GM19438 (cell line): Measurements from ENCODE around the gene ZNF462.
"Not testable (repeated sequence)": the region's sequence is repeated elsewhere in the genome, so short reads cannot be mapped to it uniquely, and the experiment has no call there.

ENCODE experiments used
- ATAC-seq: cut with Tn5 transposase; IDR thresholded peaks from one replicate; pipeline ENCODE4 v1.9.1; 2021; ENCODE audit warnings: low read depth; ENCODE audit not compliant: unreplicated experiment

The ZNF462 gene

DNA sequence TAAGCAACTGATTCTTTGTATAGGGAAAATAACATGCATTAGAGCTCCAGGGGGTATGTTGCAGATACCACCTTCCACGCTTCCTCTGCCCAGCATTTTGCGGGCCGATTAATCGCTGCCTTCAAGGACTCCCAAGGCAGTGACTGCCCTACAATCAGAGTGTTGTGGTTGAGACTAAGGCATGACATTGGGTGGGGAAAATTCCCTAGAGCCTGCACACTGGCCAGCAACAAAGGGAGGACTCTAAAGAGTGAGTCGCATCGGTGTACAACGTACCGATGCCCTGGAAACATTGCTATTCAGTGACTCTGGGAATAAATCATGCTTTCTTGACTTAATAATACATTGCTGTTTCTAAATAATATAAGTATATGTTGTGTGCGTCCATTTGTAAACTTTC is 119.7 kb downstream of the ZNF462 start:
- ATAC-seq: no peak

DNA sequence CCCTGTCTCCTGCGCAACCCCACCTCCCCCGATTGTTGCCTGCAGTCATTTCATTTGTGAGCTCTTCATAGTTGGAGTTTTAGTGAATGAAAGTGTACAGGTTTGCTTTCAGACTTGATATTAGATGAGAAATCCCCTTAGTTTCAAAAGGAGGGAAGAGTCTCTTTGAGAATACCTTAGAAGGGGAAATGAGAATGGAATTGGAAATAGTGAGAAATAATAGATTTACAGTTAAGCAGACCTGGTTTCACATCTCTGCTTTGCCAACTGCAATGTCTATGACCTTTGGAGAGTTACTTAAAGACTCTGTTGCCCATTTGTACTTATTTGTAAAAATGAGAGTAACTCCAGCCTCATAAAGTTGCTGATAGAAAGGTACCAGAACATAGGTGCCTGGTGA is 120.4 kb downstream of the ZNF462 start:
- no peak for ATAC-seq

DNA sequence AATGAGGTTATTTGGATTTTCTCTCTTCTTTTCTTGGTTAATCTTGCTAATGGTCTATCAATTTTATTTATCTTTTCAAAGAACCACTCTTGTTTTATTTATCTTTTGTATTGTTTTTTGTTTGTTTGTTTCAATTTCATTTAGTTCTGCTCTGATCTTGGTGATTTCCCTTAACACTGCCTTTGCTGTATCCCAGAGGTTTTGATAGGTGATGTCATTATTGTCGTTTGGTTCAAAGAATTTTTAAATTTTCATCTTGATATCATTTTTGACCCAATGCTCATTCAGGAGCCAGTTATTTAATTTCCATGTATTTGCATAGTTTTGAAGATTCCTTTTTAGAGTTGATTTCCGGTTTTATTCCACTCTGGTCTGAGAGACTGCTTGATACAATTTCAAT is 126.9 kb downstream of the ZNF462 start:
- ATAC-seq: not testable (repeated sequence)

DNA sequence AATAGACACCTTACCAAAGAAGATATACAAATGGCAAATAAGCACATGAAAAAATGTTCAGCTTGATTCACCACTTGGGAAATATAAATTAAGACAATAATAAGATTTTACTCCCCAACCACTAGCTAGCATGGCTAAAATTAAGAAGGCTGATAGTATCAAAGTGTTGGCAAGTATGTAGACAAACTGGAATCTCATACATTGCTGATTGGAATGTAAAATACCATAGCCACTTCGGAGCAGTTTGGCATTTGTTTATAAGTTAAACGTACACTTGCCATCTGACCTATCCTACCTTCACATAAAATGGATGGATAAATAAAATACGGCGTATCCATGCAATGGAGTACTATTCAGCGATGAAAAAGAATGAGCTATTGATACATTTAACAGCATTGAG is 129.2 kb downstream of the ZNF462 start:
- no peak for ATAC-seq

DNA sequence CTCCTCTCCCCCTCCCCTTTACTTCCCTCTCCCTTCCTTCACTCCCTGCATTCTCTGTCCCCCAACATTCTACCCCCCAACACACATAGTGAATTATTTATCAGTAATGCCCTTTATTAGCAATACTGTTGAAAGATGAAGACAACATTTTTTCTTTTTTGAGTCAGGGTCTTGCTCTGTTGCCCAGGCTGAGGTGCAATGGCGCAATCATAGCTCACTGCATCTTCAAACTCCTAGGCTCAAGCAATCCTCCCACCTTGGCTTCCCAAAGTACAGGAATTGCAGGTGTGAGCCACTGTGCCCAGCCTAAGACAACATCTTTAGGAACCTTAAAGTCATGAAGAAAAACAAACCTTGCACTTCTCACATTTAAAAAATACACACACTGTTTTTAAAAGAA is 130.6 kb downstream of the ZNF462 start:
- no peak for ATAC-seq

DNA sequence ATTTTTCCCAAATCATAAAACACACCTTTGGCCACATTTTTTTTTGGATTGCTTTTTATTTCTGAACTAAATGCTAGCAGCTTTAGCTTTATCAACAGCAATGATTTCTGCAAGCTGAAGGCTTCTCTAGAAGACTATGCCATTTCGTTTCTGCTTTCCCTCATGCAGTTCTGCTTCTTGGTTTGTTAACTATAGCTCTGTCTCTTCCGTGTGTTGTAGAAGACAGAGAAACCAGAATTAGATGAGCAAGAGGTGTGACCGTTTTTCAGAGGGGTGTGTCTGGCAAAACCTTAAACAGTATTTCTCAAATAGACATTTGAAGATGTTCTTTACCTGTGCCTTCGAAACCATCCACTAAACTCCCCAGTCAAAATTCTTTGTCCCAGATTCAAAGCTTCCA is 131.5 kb downstream of the ZNF462 start:
- no peak for ATAC-seq

DNA sequence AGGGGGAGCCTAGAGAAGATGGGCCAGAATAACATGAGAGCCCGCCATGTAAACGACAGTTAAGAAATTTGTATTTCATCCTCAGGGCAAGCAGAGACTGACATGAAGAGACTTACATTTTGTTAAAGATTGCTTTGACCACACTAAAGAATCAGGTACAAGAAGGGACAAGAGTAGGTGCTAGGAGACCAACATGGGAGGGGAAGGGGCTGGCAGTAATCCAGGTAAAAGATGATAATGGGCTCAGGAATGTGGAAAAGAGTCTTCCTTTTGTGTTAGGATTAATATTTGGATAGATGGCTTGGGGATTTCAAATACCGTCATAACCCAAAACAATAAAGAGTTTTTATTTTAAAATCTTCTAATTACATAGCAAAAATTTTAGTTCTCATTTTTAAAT is 137.3 kb downstream of the ZNF462 start:
- no peak for ATAC-seq

DNA sequence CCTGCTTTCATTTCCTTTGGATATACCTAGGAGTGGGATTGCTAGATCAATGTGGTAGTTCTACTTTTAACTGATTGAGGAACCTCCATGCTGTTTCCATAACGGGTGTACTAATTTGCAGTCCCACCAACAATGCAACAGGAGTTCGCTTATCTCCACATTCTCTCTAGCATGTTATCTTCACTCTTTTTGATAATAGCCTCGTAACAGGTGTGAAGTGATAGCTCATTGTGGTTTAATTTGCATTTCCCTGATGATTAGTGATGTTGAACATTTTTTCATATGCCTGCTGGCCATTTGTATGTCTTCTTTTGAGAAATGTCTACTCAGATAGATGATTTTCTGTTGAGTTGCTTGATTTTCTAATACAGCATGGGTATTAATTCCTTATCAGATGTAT is 142.2 kb downstream of the ZNF462 start:
- no peak for ATAC-seq

DNA sequence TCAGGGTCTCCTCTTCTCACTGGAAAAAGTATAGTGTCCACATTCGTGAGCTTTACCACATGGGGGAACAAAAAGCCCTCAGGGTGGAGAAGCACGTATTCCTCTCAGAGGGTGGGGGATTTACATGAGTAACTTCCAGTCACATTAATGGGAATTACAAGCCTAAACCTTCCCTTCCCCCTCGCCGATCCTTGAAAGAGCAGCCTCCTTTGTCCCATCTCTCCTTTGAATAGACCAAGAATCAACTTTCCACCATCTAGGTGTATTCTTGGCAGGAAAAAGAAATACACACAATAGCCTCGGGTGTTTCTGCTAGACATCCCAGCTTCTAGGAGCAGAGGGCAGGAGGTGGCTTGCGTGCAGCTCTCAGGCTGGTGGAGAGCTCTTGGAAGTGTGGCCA is 144.4 kb downstream of the ZNF462 start:
- ATAC-seq: no peak

DNA sequence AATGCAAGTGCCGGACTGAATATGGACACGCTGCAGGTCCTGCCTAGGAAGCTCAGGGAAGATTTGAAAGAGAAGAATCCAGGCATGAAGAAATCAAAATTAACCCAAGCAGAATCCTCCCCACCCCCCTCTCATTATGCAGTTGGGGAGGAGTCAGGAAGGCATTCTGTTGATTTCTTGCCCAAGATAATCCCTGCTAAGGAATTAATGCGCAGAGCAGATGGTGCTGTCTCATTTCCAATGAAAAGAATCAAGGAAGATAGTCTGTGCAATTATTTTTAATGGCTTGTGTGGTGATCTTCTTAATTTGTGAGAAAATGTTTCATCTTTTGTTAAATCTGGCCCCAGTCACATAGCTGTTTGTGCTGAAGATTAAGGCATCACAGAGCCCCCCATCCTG is 145.0 kb downstream of the ZNF462 start:
- no peak for ATAC-seq

DNA sequence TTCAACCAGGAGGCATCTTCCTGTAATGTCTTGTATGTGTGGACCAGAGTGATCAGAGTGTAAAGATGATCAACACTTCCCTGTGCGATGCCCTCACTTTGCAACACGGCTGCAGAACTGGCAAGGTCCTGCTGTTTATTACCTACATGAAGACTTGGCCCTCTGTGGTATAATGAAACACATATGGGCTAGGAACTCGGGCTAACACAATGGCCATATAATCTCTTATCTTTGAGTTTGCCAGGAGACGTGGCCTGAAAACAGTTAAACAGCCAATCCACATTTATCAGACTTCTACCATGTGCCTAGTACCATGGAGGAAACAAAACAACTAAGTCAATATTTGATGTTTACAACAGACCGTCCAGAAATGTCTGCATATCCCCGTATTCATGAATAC is 145.5 kb downstream of the ZNF462 start:
- ATAC-seq: no peak

DNA sequence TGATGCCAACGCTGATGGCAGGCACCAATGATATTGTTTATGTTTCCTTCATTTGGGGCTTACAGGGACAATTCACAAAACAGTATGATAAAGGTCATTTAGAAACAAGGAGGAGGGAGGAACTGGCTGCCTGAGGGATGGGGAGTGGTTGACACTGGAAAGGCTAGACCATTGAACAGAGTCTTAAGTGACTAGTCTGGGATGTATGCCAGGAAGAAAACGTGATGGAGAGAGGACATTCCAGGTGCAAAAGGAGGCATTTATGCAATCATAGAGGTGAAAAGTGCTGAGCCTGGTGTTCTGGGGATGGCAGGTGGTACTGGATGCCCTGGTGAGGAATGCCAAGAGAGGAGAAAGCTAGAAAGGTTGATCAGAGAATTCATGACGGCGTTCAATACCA is 153.4 kb downstream of the ZNF462 start:
- no peak for ATAC-seq

DNA sequence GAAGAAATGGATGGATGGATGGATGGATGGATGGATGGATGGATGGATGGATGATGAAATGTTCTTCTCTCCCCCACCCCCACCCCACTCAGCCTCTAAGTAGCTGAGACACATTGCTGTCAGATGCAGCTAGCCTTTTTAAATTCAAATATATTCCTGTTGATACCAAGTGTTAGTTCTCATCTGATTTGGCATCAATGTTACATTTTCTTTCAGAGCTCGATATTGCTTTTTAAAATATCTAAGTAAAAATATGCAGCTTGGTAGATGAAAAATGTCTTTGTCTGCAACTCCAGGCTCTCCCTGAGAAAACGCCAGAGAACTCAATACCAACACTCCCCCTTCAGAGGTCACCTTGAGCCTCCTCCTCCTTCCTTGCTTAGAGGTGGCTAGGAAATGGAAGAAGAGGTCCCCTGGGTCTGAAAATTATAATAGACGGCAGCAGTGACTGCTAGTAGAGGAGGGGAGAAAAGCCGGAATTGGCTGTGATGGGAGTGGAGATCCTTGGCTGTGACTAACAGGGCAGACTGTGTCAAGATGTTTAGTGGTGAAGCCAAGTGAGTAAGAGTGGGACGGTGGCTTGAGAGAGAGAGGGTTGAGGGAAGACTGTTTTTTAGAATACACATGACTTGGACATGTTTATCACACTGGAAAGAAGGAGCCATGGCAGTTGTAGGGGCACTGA is 156.0 kb downstream of the ZNF462 start:
- no peak for ATAC-seq

DNA sequence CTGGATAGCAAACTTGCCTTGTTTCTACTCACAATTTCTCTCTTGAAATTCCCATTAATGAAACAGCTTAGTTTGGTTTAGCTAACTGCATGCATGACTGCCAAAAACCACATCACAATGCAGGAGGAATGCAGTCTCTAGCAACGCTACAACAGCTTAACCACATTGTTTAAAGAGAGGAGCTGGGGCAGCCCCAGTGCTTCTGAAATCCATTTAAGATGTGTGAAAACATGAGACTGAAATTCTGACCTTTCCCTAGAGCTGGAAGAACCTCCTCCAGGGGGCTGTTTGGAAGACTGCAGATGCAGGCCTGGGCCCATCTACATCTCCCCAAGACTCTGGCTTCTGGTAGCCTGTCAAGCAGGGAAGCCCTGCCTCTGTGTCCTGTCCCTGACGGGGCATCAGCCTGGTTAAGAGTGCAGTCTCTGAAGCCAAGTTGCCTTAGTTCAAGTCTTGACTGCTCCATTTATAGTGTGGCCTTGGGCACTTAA is 157.1 kb downstream of the ZNF462 start:
- no peak for ATAC-seq

DNA sequence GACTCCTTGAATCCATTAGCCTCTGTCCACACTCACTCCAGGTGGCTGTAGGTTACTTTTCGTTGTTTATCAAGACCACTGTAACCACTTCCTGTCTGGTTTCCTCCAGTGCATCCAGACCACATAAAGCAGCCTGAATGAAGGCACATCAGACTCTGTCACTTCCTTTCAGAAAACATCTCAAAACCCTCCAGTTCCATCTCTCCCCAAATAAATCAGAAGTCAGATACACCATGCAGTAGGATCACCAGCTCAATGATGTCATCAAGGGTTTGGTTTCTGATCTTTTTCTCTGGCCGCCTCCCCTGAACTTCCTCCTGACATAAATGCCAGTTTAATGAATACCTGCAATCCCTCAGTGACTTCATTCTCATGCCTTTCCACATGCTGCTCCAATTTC is 161.2 kb downstream of the ZNF462 start:
- ATAC-seq: peak; percentile 91

DNA sequence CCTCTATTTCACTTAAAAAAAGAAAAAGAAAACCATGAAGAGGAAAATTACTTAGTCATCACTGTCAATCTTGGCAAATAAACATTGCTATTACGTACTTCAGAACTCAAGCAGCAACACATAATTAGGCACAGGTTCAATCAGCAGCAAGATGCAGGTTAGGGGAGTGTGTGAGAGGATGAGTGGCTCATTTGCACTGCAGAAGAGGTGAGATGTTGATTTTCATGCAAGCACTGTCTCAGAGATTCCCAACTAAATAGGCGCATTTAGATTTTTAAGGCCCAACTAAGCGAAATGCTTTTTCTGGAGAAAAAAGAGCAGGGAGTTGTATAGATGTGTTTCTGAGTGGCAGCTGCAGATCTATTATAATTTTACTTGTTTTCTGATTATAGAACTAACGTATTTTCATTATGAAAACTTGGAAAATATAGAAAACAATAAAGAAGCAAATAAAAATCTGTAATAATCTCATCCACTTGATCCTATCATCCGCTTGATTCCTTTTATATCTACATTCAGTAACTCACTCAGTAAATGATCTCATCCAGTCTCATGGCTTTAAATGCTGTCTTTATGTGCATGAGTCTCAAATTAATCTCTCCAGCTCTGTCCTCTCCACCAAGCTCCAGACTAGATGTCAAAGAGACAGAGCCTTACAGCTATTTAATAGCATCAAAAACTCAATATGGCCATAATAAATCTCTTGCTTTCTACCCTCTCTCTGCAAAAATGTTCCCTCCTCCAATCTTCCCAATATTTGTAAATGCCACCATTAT is 162.5 kb downstream of the ZNF462 start:
- ATAC-seq: no peak

DNA sequence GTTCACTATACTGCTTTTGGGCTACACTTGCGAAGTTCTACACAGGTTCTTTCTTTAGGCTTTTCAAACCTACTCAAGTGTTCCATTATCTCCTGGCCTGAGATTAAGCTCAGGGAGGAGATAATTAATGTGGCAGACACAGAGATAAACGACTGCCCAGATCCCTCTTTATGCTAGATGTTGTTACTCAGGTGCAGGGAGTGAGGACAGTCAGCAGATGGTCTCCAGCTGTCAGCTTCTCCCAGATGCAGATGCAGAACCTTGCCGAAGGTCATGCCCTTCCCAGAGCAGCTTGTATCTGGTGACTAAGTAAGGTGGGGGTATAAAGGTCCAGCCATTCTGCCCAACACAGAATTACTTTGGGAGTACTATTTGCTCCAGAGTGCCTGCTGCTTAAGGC is 166.2 kb downstream of the ZNF462 start:
- no peak for ATAC-seq

DNA sequence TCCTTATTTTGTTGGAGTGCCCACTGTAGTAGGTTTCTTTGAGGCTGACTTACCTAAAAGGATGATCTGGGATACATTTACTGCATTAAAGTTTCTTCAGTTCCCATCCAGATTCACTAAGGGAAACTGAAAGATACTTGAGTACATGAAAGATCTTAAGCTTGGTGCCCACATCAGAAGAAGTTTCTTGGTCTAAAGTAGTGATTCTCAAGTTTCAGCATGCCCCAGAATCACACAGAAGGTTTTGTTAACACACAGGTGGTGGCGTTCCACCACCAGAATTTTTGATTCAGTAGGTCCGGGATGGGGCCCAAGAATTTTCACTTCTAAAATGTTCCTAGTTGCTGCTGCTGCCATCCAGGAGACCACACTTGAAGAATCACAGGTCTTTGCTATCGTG is 171.0 kb downstream of the ZNF462 start:
- no peak for ATAC-seq

DNA sequence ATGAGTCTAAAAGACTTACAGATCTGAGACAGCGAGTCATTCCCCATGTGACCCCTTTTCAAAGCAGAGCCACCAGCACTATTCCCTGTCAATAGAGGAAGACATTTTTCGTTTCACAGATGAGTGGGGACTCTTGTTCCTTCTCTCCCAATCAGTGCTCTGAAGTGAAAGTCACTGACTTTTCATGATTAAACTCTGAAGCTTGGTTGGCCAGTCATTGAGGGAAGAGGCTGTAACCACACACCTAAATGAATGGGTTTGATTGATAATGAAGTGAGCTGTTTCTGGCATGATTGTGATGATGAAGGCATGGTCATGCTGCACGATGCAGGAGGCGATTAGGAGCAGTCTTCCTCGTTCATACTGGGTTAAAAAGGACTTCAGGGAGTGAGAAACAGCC is 171.9 kb downstream of the ZNF462 start:
- ATAC-seq: no peak

DNA sequence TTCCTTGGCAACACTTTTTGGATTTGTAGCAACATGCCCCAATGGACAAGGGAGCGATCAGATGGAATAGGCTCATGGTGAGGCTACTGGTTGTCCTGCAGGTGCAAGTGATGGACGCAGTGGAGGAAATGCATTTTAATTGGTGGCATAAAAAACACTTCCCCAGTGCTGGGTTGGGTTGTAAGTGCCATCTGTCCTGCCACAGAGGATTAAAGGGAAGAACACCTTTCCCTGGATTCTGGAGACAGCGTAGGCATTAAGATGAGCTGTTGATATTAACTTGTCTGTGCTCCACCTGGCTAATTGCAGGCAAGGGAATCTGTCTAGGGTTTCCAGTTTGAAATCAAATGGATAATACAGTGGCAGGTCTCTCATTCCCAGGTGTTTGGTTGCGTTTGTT is 173.4 kb downstream of the ZNF462 start:
- ATAC-seq: no peak

DNA sequence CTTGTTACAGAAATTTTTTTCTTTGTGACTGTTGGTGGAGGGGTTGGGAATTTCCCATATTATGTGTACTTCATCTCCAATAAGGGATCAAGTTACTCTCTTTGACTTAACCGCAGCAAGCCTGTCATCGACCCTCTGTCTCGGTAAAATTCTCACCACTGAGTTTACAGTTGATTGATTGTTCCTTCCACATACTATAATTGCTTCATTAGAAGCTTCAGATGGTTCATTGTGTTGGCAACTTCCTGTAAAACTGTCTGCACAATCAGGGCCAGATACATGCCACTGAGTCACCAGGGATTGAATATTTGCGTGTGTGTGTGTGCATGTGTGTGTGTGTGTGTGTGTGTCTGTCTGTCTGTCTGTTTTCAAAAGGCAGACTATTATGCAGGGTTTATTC is 176.6 kb downstream of the ZNF462 start:
- ATAC-seq: no peak

DNA sequence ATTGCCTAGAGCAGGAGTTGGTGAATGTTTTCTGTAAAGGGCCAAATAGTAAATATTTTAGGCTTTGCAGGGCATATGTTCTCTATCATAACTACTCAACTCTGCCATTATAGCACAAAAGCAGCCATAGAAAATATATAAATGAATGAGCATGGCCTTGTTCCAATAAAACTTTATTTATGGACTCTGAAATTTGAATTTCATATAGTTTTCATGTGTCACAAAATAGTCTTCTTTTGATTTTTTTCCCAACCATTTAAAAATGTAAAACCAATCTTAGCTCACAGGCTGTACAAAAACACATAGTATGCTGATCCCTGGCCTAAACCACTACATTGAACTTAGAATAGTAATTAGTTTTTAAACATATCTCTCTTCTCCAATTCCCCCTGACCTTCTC is 179.6 kb downstream of the ZNF462 start:
- no peak for ATAC-seq
